ENCODE results near the gene KANSL1L.

DNA sequence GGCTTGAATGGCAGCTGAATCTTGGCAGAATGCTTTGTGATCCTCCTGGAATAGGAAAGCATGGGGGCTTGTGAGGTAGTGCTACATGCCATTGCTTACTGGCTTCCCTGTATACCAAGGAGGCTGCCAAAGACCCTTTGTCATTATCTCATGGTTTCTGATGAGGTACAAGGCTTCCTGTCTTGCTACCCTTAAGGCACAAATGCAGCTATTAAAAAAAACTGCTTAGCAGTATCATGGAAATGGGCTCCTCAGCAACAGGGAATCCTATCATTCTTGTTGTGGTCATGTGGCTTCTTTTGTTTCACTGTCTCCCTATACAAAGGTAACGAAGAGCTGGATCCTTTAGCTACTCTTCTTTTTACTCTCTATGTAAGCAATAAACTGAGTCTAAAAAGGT, 6.6 kb upstream of the KANSL1L start:
- TF ChIP-seq, protein P1, sequence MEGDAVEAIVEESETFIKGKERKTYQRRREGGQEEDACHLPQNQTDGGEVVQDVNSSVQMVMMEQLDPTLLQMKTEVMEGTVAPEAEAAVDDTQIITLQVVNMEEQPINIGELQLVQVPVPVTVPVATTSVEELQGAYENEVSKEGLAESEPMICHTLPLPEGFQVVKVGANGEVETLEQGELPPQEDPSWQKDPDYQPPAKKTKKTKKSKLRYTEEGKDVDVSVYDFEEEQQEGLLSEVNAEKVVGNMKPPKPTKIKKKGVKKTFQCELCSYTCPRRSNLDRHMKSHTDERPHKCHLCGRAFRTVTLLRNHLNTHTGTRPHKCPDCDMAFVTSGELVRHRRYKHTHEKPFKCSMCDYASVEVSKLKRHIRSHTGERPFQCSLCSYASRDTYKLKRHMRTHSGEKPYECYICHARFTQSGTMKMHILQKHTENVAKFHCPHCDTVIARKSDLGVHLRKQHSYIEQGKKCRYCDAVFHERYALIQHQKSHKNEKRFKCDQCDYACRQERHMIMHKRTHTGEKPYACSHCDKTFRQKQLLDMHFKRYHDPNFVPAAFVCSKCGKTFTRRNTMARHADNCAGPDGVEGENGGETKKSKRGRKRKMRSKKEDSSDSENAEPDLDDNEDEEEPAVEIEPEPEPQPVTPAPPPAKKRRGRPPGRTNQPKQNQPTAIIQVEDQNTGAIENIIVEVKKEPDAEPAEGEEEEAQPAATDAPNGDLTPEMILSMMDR (IDR thresholded peaks at IDR 0.05), result no peak
- TF ChIP-seq RFX5 (IDR thresholded peaks at IDR 0.05), result no peak
- no peak for TF ChIP-seq EHMT2 (IDR thresholded peaks at IDR 0.05; ENCODE audit: low read depth)
- no peak for TF ChIP-seq RAD21 (conservative IDR thresholded peaks at IDR 0.05 in 1 of 2, IDR thresholded peaks at IDR 0.05 in 1 of 2)
- no peak for TF ChIP-seq CBX8 (IDR thresholded peaks at IDR 0.05)
- no peak for TF ChIP-seq POLR2A (IDR thresholded peaks at IDR 0.05; ENCODE audit: low read length)
- TF ChIP-seq, protein P2, sequence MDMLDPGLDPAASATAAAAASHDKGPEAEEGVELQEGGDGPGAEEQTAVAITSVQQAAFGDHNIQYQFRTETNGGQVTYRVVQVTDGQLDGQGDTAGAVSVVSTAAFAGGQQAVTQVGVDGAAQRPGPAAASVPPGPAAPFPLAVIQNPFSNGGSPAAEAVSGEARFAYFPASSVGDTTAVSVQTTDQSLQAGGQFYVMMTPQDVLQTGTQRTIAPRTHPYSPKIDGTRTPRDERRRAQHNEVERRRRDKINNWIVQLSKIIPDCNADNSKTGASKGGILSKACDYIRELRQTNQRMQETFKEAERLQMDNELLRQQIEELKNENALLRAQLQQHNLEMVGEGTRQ (IDR thresholded peaks at IDR 0.05), result no peak
- TF ChIP-seq, protein P3, sequence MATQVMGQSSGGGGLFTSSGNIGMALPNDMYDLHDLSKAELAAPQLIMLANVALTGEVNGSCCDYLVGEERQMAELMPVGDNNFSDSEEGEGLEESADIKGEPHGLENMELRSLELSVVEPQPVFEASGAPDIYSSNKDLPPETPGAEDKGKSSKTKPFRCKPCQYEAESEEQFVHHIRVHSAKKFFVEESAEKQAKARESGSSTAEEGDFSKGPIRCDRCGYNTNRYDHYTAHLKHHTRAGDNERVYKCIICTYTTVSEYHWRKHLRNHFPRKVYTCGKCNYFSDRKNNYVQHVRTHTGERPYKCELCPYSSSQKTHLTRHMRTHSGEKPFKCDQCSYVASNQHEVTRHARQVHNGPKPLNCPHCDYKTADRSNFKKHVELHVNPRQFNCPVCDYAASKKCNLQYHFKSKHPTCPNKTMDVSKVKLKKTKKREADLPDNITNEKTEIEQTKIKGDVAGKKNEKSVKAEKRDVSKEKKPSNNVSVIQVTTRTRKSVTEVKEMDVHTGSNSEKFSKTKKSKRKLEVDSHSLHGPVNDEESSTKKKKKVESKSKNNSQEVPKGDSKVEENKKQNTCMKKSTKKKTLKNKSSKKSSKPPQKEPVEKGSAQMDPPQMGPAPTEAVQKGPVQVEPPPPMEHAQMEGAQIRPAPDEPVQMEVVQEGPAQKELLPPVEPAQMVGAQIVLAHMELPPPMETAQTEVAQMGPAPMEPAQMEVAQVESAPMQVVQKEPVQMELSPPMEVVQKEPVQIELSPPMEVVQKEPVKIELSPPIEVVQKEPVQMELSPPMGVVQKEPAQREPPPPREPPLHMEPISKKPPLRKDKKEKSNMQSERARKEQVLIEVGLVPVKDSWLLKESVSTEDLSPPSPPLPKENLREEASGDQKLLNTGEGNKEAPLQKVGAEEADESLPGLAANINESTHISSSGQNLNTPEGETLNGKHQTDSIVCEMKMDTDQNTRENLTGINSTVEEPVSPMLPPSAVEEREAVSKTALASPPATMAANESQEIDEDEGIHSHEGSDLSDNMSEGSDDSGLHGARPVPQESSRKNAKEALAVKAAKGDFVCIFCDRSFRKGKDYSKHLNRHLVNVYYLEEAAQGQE (IDR thresholded peaks at IDR 0.05), result no peak
- TF ChIP-seq, protein P4, sequence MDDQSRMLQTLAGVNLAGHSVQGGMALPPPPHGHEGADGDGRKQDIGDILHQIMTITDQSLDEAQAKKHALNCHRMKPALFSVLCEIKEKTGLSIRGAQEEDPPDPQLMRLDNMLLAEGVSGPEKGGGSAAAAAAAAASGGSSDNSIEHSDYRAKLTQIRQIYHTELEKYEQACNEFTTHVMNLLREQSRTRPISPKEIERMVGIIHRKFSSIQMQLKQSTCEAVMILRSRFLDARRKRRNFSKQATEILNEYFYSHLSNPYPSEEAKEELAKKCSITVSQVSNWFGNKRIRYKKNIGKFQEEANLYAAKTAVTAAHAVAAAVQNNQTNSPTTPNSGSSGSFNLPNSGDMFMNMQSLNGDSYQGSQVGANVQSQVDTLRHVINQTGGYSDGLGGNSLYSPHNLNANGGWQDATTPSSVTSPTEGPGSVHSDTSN (IDR thresholded peaks at IDR 0.05), result no peak
- TF ChIP-seq HDAC2 (IDR thresholded peaks at IDR 0.05), result no peak
- TF ChIP-seq RCOR1 (IDR thresholded peaks at IDR 0.05; ENCODE audit: low read depth, low read length), result no peak

Data from A549 (cell line).